NCI-H748 (cell line): ENCODE measurements around the gene SREK1.

Experiments used
- DNase-seq: peaks from one replicate; lab custom pipeline; 2025; ENCODE audit not compliant: unreplicated experiment; lab: John Stamatoyannopoulos, UW

The SREK1 gene

GRCh38 chr5:66164044-66164790, 20.1 kb downstream of the SREK1 start:
- DNase-seq, result no peak

DNA sequence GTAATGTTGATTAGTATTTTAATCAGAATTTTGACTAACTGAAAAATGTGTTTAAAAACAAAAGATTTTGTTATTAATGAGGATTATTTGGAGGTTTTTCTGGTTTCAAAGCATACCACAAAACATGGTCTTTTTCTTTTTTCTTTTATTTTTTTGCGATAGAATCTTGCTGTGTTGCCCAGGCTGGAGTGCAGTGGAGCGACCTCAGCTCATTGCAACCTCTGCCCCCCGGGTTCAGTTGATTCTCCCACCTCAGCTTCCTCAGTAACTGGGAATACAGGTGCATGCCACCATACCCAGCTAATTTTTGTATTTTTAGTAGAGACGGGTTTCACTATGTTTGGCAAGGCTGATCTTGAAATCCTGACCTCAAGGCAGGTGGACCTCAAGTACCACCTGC, 24.1 kb downstream of the SREK1 start:
- DNase-seq, result no peak

- DNase-seq, result no peak
Measured at GRCh38 chr5:66169534-66169933, 25.4 kb downstream of the SREK1 start.

GRCh38 chr5:66170195-66170919, 26.3 kb downstream of the SREK1 start:
- no peak for DNase-seq

DNA sequence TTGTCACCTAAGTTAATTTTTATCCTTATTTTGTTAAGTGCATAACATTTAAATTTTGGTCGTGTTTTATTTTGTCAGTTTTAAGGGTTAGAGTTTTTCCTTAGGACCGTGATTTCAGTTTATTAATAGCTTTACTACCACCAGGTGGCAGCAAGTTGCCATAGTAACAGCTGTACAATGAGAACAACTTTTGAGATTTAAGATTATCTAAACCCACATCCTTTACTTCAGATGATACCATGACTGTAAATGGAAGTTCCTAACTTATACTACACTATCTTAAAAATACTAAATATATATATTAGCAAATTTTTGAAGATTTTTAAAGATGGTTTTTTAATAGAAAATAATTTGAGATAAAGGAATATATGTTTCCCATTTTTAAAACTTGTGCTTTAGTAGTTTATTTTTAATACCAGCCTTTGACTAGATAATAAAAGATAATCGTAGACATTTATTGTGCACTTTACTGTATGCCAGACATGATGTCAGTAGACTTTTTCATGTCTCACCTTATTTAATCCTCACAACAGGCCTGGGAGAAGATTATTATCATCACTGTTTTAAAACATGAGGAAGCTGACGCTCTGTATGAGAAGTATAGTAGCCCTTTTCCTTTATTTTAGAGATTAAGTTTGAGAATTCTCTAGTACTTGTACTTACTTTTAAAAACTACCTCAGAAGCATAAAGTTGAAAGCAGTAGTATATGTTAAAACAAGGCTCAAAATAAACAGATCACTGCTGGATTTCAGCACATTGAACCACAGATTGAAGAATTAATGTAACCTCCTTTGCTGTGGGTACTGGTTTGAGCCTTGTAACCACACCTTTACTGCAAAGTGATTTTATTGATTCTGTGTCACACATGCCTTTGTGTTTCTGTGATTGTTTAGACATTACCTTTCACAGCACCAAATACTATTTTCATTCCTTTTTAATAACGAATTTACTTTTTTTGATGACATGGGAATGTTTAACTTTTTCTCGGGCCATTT, 27.5 kb downstream of the SREK1 start:
- peak; percentile 59 for DNase-seq

DNA sequence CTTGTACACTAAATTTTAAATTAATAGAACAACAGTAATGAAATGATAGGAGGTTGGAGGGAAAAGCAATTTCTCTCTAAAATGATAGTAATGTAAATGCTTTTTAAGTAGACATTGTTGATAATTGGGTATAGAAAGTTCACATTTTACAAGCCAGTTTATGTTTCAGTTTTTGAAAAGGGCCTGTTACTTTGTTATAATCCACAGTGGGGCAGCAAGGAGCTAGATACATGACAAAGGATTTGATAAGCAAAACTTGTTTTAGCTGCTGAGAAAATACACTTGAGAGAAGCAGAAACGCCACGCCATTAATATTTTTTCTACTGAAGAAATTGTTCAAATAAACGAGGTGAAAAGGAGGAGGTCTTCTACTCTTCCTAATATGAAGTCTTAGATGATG, 30.2 kb downstream of the SREK1 start:
- DNase-seq, result peak; percentile 44

- no peak for DNase-seq
Measured at GRCh38 chr5:66178799-66179198, 34.7 kb downstream of the SREK1 start.

- DNase-seq, result no peak
Measured at GRCh38 chr5:66179297-66180051, 35.4 kb downstream of the SREK1 start.

DNA sequence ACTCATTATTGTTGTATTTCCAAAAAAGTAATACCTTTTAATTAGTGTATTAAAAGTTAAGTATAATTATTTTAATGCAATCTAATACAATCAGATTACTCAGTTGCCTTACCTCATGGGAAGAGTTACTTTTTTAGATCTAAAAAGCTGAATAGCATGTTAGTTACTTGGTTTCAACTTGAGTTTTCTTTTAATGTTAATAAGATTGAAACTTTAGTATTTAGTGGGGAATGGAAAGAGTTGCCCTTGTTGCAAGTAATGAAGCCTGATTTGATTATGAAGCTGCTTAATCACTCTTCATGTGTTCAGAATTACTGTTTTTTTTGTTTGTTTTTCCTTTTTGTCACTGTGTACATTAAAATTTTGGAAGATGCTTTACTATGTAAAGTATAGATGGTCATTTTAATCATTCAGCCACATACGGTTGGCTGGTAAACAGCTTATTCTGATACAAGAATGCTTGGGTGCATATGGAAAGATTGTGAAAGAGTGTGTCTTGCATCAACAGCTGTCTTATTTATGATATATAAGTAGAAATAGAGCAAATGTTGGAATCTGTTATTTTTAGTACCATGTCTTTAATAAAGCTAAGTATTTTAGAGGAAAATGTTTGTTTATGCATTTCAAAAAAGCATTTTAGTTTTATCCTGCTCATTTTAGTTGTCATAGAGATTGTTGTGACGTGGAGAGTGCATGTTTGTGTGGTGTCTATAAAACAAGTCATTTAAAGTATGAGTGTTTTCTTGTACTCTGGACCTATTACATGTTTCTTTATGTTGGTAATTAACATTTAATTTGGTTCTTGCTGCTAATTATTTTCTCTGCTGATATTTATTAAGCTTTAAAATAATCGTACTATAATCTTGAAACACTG, 36.4 kb downstream of the SREK1 start:
- DNase-seq, result no peak

- no peak for DNase-seq
Measured at GRCh38 chr5:66186108-66186507, 42.0 kb downstream of the SREK1 start.

- no peak for DNase-seq
Measured at GRCh38 chr5:66193419-66193818, 49.3 kb downstream of the SREK1 start.

GRCh38 chr5:66197764-66198405, 53.8 kb downstream of the SREK1 start:
- DNase-seq, result no peak

DNA sequence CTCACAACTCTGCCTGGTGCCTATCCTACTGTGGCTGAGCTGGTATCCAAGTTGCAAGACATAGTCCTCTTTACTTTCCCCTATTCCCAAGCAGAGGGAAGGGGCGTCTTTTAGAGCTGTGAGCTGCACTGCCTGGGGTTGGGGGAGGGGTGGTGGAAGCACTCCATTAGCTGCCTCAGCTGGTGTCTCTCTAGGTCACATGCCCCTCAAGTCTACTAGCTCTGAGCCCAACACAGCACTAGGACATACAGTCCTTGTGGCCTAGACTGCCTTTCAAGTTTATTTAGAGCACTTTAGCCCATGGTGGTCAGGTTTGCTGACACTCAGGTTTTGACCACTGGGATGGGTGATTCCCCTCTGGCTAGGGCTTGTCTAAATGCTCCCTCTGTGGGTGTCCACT, 54.7 kb downstream of the SREK1 start:
- DNase-seq, result no peak

- DNase-seq, result no peak
Measured at GRCh38 chr5:66203531-66203930, 59.4 kb downstream of the SREK1 start.

GRCh38 chr5:66206465-66206864, 62.4 kb downstream of the SREK1 start:
- DNase-seq, result no peak

DNA sequence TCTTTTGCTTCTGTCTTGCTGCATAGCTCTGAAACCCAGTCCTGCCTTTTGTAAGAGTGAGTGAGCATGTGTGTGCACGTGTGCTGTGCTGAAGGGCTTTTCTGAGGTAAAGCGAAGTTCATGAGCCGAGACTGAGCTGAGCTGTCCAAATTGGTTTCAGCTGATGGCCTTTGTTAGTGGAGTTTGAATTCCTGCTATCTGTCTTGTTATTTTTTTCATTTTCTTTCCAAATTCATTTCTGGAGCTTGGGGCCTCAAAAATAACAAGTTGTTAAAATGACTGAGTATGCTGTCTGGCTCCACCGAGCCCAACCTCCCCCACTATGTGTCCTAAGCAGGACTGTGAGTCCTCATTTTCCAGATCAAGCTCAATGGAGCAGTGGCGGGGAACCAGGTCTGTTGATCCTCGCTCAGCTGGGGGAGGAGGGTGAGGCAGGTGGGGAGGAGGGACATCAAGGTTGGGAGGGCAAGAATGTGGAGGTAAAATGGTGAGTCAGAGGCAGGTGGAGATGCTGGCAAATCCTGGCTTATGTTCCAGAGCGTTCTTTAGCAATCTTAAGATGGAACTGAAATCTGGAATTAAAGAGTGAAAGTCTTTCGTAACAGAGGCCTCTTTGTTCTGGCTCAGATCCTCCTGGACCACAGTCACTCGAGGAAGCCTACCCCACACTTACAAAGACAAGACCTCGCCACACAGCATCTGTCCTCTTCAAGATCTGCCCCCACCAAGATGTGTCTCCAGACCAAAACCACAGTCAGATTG, 63.9 kb downstream of the SREK1 start:
- DNase-seq, result no peak

GRCh38 chr5:66209350-66209749, 65.2 kb downstream of the SREK1 start:
- no peak for DNase-seq

DNA sequence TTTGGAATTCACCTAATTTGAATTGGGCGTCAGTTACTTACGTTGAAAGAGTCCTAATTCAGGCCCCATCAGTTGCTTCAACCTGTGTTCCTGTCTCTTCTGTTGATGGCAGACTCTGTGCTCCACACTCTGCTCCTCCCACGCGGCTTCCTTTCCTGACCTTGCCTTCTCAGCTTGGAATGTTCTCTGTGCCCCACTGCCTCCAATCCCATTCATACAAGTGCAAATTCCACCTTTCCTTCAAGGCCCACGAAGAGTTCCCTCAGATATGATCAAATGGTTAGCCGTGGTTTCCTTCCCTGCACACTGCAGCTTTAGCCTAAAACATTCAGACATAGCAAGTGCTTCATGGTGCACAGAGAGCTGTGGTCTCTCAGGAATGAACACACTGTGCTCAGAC, 65.7 kb downstream of the SREK1 start:
- DNase-seq, result no peak

GRCh38 chr5:66213533-66213932, 69.4 kb downstream of the SREK1 start:
- DNase-seq, result no peak
